Uterus (tissue), 2 donors: ENCODE results near the gene SLC22A1.

Source experiments
- POLR2A ChIP-seq, 2 donors: fragments of 450-650 bp; IDR thresholded peaks; one replicate each; pipeline ENCODE4 v1.6.1; 2016; ENCODE audit warnings: antibody characterized with exemption in 2 of 2, mild to moderate bottlenecking in 1 of 2, moderate library complexity in 1 of 2
- TF ChIP-seq, protein P1 (sequence below), 4 experiments: fragments of 200-600 bp in 2 of 4; fragments of 450-650 bp in 2 of 4; sonication (generic) in 2 of 4; IDR thresholded peaks; one replicate each; pipeline ENCODE4 v1.5.1; 2016 to 2019; ENCODE audit warnings: antibody characterized with exemption in 4 of 4, mild to moderate bottlenecking in 2 of 4, moderate library complexity in 1 of 4

- TF ChIP-seq, protein P1, sequence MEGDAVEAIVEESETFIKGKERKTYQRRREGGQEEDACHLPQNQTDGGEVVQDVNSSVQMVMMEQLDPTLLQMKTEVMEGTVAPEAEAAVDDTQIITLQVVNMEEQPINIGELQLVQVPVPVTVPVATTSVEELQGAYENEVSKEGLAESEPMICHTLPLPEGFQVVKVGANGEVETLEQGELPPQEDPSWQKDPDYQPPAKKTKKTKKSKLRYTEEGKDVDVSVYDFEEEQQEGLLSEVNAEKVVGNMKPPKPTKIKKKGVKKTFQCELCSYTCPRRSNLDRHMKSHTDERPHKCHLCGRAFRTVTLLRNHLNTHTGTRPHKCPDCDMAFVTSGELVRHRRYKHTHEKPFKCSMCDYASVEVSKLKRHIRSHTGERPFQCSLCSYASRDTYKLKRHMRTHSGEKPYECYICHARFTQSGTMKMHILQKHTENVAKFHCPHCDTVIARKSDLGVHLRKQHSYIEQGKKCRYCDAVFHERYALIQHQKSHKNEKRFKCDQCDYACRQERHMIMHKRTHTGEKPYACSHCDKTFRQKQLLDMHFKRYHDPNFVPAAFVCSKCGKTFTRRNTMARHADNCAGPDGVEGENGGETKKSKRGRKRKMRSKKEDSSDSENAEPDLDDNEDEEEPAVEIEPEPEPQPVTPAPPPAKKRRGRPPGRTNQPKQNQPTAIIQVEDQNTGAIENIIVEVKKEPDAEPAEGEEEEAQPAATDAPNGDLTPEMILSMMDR (IDR thresholded peaks at IDR 0.05) = no peak
- TF ChIP-seq POLR2A (IDR thresholded peaks at IDR 0.05) = no peak
These were observed 77.1 kb downstream of the SLC22A1 start for GRCh38 chr6:160198606-160199211.
